ENCODE results near the gene IST1. TPM values are rescaled to one million over a fixed set of nuclear protein-coding genes. Genes with fewer than 3 reads are reported as not detected.

IST1 gene
- total and polyA plus RNA-seq, 4 donors: 33.8 to 95.3 (median 53.5) TPM

GRCh38 chr16:71852561-71852960 lies 42.8 kb upstream of the IST1 start (continued):
- TF ChIP-seq, protein P1, sequence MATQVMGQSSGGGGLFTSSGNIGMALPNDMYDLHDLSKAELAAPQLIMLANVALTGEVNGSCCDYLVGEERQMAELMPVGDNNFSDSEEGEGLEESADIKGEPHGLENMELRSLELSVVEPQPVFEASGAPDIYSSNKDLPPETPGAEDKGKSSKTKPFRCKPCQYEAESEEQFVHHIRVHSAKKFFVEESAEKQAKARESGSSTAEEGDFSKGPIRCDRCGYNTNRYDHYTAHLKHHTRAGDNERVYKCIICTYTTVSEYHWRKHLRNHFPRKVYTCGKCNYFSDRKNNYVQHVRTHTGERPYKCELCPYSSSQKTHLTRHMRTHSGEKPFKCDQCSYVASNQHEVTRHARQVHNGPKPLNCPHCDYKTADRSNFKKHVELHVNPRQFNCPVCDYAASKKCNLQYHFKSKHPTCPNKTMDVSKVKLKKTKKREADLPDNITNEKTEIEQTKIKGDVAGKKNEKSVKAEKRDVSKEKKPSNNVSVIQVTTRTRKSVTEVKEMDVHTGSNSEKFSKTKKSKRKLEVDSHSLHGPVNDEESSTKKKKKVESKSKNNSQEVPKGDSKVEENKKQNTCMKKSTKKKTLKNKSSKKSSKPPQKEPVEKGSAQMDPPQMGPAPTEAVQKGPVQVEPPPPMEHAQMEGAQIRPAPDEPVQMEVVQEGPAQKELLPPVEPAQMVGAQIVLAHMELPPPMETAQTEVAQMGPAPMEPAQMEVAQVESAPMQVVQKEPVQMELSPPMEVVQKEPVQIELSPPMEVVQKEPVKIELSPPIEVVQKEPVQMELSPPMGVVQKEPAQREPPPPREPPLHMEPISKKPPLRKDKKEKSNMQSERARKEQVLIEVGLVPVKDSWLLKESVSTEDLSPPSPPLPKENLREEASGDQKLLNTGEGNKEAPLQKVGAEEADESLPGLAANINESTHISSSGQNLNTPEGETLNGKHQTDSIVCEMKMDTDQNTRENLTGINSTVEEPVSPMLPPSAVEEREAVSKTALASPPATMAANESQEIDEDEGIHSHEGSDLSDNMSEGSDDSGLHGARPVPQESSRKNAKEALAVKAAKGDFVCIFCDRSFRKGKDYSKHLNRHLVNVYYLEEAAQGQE (IDR thresholded peaks at IDR 0.05): no peak
- TF ChIP-seq HNF4G (IDR thresholded peaks at IDR 0.05) (no peak), FOXA1 (IDR thresholded peaks at IDR 0.05) (no peak), ZBTB33 (IDR thresholded peaks at IDR 0.05) (no peak), TAF1 (conservative IDR thresholded peaks at IDR 0.05) (no peak), NR2F2 (IDR thresholded peaks at IDR 0.05) (no peak), SP1 (IDR thresholded peaks at IDR 0.05) (no peak), EGR1 (IDR thresholded peaks at IDR 0.05; ENCODE audit: low read depth in 2 of 2) (no peak), GABPA (IDR thresholded peaks at IDR 0.05 in 1 of 2, conservative IDR thresholded peaks at IDR 0.05 in 1 of 2) (no peak), HNF4A (conservative IDR thresholded peaks at IDR 0.05) (no peak), FOXA2 (IDR thresholded peaks at IDR 0.05) (no peak)

GRCh38 chr16:71853413-71853812 lies 41.9 kb upstream of the IST1 start:
- TF ChIP-seq NR2F2 (IDR thresholded peaks at IDR 0.05) (no peak), TAF1 (conservative IDR thresholded peaks at IDR 0.05) (no peak), FOXA2 (IDR thresholded peaks at IDR 0.05) (no peak), GABPA (IDR thresholded peaks at IDR 0.05 in 1 of 2, conservative IDR thresholded peaks at IDR 0.05 in 1 of 2) (no peak), RXRA (IDR thresholded peaks at IDR 0.05) (no peak), MAX (IDR thresholded peaks at IDR 0.05) (no peak), JUND (IDR thresholded peaks at IDR 0.05) (no peak), RAD21 (IDR thresholded peaks at IDR 0.05) (no peak), FOXA1 (IDR thresholded peaks at IDR 0.05) (no peak), HNF4A (conservative IDR thresholded peaks at IDR 0.05) (no peak), HNF4G (IDR thresholded peaks at IDR 0.05) (no peak), SP1 (IDR thresholded peaks at IDR 0.05) (no peak), ZBTB33 (IDR thresholded peaks at IDR 0.05) (no peak), EGR1 (IDR thresholded peaks at IDR 0.05; ENCODE audit: low read depth in 2 of 2) (no peak), YY1 (IDR thresholded peaks at IDR 0.05) (no peak)
- TF ChIP-seq, protein P1 (IDR thresholded peaks at IDR 0.05): no peak
- TF ChIP-seq, protein P2, sequence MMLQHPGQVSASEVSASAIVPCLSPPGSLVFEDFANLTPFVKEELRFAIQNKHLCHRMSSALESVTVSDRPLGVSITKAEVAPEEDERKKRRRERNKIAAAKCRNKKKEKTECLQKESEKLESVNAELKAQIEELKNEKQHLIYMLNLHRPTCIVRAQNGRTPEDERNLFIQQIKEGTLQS (IDR thresholded peaks at IDR 0.05): no peak
- TF ChIP-seq, protein P3, sequence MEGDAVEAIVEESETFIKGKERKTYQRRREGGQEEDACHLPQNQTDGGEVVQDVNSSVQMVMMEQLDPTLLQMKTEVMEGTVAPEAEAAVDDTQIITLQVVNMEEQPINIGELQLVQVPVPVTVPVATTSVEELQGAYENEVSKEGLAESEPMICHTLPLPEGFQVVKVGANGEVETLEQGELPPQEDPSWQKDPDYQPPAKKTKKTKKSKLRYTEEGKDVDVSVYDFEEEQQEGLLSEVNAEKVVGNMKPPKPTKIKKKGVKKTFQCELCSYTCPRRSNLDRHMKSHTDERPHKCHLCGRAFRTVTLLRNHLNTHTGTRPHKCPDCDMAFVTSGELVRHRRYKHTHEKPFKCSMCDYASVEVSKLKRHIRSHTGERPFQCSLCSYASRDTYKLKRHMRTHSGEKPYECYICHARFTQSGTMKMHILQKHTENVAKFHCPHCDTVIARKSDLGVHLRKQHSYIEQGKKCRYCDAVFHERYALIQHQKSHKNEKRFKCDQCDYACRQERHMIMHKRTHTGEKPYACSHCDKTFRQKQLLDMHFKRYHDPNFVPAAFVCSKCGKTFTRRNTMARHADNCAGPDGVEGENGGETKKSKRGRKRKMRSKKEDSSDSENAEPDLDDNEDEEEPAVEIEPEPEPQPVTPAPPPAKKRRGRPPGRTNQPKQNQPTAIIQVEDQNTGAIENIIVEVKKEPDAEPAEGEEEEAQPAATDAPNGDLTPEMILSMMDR (IDR thresholded peaks at IDR 0.05; ENCODE audit: low read depth, low read length, missing input control): no peak
- DNase-seq (ENCODE audit: low spot score): no peak
- Histone ChIP-seq H3K27ac (ENCODE audit: low read depth in 1 of 2, low read length in 2 of 2) (no peak overlapping the region), H3K36me3 (ENCODE audit: control insufficient read depth in 4 of 4, insufficient read depth in 3 of 4, low read depth in 1 of 4, low read length in 3 of 4) (peaks cover 11 to 48% (median 23%) of the 10 kb centered on the region in 4 donors), H3K9me3 (ENCODE audit: control insufficient read depth in 4 of 4, low read length in 3 of 4) (no peaks in the 10 kb centered on the region), H3K4me1 (ENCODE audit: control insufficient read depth in 4 of 4, insufficient read depth in 4 of 4, low read length in 3 of 4) (no peaks in the 10 kb centered on the region), H3K9ac (ENCODE audit: low read depth in 1 of 2, low read length in 2 of 2) (no peak overlapping the region), H3K4me3 (ENCODE audit: low read depth in 1 of 3, low read length in 3 of 3) (no peak overlapping the region), H3K27me3 (ENCODE audit: control insufficient read depth in 4 of 4, insufficient read depth in 4 of 4, low read length in 3 of 4) (no peaks in the 10 kb centered on the region)
- WGBS: 83% methylated on average over 4 of the region's 4 CpGs
